ENCODE results near the gene SQSTM1. TPM values are rescaled to one million over a fixed set of nuclear protein-coding genes. Genes with fewer than 3 reads are reported as not detected.

The SQSTM1 gene
- 655 and 811 TPM in 2 replicates for total RNA-seq

DNA sequence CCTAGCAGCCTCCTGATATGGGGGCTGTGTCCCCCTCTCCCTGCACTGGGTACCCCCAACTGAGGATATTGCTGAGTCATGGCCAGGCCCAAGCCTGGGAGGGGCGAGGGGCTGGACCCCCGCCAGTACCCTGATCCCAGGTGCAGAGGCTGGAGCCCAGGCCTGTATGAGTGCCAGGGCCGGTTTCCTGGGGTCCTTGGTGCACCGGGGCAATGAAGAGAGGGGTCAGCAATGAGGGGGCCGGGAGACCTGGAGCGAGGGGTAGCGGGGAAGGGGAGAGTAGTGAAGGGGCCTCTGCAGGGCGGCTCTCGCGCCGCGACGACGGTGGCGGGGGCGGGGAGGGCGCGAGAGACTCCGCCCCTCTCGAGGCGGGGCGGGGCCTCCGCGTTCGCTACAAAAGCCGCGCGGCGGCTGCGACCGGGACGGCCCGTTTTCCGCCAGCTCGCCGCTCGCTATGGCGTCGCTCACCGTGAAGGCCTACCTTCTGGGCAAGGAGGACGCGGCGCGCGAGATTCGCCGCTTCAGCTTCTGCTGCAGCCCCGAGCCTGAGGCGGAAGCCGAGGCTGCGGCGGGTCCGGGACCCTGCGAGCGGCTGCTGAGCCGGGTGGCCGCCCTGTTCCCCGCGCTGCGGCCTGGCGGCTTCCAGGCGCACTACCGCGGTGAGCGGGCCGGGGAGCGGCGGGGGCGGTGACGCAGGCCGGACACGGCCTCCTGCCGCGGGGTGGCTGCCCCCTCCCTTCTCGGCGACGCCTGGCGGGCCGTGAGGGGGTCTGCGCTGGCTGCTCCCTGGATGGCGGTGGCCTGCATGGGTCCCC lies at the start of gene SQSTM1:
Gene SQSTM1, plus strand, starts transcription at position 423 of the 815 bp plus-strand sequence. Its CDS starts 32 bp downstream, at position 455.

DNA sequence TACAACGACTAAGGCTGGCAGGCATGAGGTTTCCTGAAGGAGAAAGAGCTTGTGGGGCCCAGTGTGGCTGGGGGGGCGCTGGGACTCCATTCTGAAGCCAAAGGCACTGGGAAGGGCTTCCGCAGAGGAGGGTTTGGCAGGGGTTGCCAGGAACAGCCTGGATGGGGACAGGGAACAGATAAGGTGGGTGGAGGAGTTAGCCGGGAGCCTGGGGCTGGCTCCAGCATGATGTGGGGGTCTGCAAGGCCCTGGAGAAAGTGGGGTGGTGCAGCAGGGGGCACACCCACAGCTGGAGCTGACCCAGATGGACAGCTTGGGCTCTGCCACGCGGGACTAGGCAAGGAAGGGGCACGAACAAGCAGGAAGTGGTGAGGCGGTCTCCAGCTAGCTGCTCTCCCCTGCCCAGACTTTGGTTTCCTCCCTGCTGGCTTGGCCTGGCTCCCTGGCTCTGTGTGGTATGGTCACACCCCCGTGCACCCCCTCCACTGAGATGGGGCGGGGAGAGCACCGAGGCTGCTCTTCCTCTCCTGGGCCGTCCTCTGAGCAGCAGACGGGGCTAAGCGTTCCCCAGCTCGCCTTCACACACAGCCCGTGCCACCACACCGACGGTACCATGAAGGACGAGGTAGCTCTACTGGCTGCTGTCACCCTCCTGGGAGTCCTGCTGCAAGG lies 27.1 kb upstream of the SQSTM1 start, which contains the start of gene LTC4S:
Gene LTC4S, plus strand, starts transcription at position 519 of the 672 bp plus-strand sequence. Its CDS starts 95 bp downstream, at position 614.

DNA sequence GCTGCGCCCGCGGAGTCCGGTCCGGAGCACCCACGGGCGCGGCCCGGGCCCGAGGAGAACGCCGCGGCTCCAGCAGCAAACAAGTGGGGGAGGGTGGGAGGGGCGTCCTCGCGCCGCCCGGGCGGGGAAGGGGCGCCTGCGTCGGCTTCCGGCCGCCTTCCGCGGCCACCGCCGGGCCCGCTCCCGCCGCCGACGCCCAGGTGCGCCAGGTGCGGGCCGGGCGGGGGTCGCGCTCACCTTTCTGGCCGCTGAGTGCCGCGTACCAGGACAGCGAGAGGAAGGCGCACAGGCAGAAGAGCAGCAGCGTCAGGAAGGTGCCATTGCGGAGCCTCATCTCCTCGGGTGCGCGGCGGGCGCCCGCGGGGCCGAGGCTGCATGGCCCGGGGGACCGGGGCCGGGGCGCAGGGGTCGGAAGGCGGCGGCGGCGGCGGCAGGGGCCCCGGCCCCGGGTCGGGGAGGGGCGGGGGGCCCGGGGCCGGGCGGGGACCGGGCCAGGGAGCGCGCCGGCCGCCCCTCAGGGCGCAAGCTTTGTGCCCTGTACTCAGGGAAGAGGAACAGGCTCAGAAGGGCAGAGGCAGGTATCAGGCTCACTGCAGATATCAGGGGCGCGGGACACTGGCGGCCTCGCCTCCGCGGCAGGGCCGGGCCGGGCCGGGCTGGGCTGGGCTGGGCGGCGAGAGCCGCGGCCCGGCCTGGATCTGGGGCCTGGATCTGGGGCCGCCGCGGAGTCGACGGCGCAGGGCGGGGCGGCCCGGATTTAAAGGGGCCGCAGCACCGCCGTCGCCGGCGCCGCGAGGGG lies 14.3 kb upstream of the SQSTM1 start, which contains the start of gene MGAT4B:
Gene MGAT4B, minus strand, starts transcription at position 617 of the 799 bp plus-strand sequence. Its CDS starts 283 bp downstream, at position 334.

DNA sequence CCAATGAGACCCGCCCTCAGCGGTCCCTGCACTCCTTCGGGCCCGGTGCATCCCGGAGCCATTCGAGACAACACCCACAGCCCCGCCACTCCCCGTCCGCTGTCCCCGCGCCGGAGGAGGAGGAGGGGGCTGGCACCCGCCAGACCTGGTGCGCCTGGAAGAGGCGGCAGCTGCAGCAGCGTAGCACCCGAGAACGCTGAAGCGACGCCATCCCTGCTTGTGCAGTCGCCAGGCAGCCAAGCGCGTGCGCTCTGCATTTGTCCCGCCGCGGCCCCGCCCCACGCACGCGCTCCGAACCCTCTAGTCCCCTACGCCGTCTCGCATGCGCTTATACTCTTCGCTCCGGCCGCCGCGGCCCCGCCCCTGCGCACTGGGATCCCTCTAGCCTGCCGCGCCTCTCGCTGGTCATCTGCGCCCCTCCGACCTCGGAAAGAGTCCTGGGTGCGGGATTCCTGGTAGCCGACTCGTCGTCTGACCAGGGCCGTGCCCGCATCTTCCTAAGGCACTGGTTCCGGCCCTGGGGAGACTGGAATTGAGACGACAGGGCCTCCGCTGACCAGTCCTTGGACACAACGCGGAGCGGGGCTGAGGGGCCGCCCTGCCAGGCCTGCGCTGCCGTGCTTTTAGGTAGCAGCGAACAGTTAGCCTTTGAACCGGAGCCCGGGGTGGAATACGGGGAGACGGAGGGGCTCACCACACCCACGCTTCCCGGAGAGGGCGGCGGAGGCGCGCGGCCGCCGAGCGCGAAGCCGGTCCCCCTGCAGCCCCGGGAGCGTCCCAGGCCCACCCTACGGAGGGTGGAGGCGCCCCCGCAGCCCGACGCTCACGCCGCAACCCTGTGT lies 38.1 kb downstream of the SQSTM1 start, which contains the start of gene MRNIP:
Gene MRNIP, minus strand, starts transcription at position 232 of the 842 bp plus-strand sequence. Its CDS starts 21 bp downstream, at position 211.

Other genes with a start within 250 kb of the SQSTM1 start
- 527 and 722 TPM in 2 replicates for gene HNRNPH1, start 197.2 kb upstream of the SQSTM1 start, total RNA-seq
- 0.34 TPM in 1 of 2 replicates, not detected in the other for gene CBY3, start 139.9 kb upstream of the SQSTM1 start, total RNA-seq
- 899 and 1,499 TPM in 2 replicates for gene CANX, start 121.9 kb upstream of the SQSTM1 start, total RNA-seq
- gene MAML1, start 88.1 kb upstream of the SQSTM1 start, total RNA-seq = 7.2 and 13.8 TPM in 2 replicates
- gene LTC4S, start 26.9 kb upstream of the SQSTM1 start, total RNA-seq = 0.34 TPM in 1 of 2 replicates, not detected in the other
- 95.3 and 270 TPM in 2 replicates for gene MGAT4B, start 14.0 kb upstream of the SQSTM1 start, total RNA-seq
- gene MRNIP, start 37.9 kb downstream of the SQSTM1 start, total RNA-seq = 10.3 and 12.8 TPM in 2 replicates
- gene TBC1D9B, start 87.0 kb downstream of the SQSTM1 start, total RNA-seq = 42.7 and 94.3 TPM in 2 replicates